H4 (cell line): ENCODE results near the gene UPK3A. TPM values are rescaled to one million over a fixed set of nuclear protein-coding genes. Genes with fewer than 3 reads are reported as not detected.

Source experiments
- DNase-seq: peaks from one replicate; pipeline ENCODE4 v3.0.0-alpha.2; 2015; ENCODE audit warnings: low spot score
- total RNA-seq: library from RNA; depleted of rRNA; stranded (reverse); fragments of >200 nt; shearing (Covaris generic); gene quantifications from 2 replicates; pipeline ENCODE4 v1.2.3, GENCODE V29; 2014; rRNA removed

UPK3A gene
- total RNA-seq, 1 experiment from 2014 or later, result not detected

- DNase-seq, result no peak
Observed at GRCh38 chr22:45329530-45329936, 44.8 kb downstream of the UPK3A start.

GRCh38 chr22:45330548-45330947 lies 45.8 kb downstream of the UPK3A start:
- no peak for DNase-seq

- DNase-seq, result no peak
Observed at GRCh38 chr22:45331486-45331885, 46.7 kb downstream of the UPK3A start.

GRCh38 chr22:45332001-45332400 lies 47.3 kb downstream of the UPK3A start:
- DNase-seq, result no peak

GRCh38 chr22:45334068-45334467 lies 49.3 kb downstream of the UPK3A start:
- no peak for DNase-seq

GRCh38 chr22:45334528-45334927 lies 49.8 kb downstream of the UPK3A start:
- DNase-seq, result no peak

GRCh38 chr22:45335021-45335818 lies 50.5 kb downstream of the UPK3A start:
- DNase-seq, result no peak

- DNase-seq, result no peak
Observed at GRCh38 chr22:45335854-45336522, 51.2 kb downstream of the UPK3A start.

GRCh38 chr22:45336971-45337431 lies 52.3 kb downstream of the UPK3A start:
- no peak for DNase-seq

- DNase-seq, result no peak
Observed at GRCh38 chr22:45337536-45337935, 52.8 kb downstream of the UPK3A start.

GRCh38 chr22:45338795-45339194 lies 54.0 kb downstream of the UPK3A start:
- DNase-seq, result no peak

GRCh38 chr22:45340323-45340722 lies 55.6 kb downstream of the UPK3A start:
- no peak for DNase-seq

GRCh38 chr22:45341498-45341897 lies 56.7 kb downstream of the UPK3A start:
- DNase-seq, result no peak

- no peak for DNase-seq
Observed at GRCh38 chr22:45343143-45343542, 58.4 kb downstream of the UPK3A start.

GRCh38 chr22:45344334-45344733 lies 59.6 kb downstream of the UPK3A start:
- DNase-seq, result no peak

Other genes with a start within 250 kb of the UPK3A start
- gene NUP50, start 121.0 kb upstream of the UPK3A start, total RNA-seq, result 32.1 and 34.6 TPM in 2 replicates
- gene KIAA0930, start 44.1 kb upstream of the UPK3A start, total RNA-seq, result 76.7 and 97.2 TPM in 2 replicates
- gene FAM118A, start 25.0 kb downstream of the UPK3A start, total RNA-seq, result 6.5 and 9.4 TPM in 2 replicates
- not detected in 2 replicates for gene SMC1B, start 128.7 kb downstream of the UPK3A start, total RNA-seq
- gene RIBC2, start 128.7 kb downstream of the UPK3A start, total RNA-seq, result not detected in 2 replicates
- gene FBLN1, start 217.9 kb downstream of the UPK3A start, total RNA-seq, result 0.37 and 1.0 TPM in 2 replicates